Embryonic facial prominence (tissue), 1 donor: ENCODE measurements around the gene RIN2.

Experiments used
- DNase-seq: peaks from one replicate; pipeline ENCODE4 v3.0.0-alpha.2; 2016; ENCODE audit errors: extremely low spot score

RIN2 gene

GRCh38 chr20:19765913-19766312 lies 7.9 kb downstream of the RIN2 start:
- DNase-seq = no peak

DNA sequence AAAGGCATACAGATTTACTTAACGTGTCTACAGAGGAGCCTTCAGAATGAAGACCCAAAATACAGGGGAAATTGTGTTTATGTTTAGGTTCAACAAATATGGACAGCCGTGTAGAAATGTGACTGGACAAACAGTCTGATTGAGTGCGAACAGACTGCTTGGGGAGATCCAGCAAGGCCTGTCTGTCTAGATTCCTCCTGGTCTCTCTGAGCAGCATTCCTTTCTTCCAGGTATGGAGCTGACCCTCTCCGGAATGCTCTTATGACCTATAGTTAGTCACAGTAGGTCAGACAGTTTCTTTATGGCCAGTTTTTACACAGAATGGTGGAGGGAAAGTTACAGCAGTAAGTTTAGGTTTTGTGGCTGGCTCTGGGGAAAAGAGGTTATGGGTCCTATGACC lies 9.0 kb downstream of the RIN2 start:
- no peak for DNase-seq

DNA sequence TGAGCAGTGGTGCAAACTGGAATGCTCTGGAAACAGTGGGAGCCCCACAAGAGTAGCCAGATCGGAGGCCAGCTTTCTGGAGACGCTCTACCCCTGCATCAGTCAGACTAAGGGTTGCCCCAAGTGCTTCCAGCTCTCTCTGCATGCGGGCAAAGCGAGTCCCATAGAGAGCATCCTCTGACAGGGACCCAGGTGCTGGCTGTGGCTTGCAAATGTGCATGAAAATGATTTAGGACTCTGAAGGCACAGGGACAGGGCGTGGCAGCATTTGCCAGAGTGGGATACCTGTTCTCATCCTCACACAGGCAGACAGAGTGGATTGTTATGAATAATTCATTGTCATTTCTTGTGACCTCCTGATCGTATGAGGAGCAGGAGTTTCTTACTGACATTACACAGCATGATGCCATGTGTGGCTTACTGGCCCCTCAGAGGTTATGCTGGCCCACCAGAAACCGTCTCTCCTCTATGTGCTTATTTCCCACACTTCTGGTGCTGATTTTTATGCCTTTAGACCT lies 10.3 kb downstream of the RIN2 start:
- DNase-seq = no peak

GRCh38 chr20:19769507-19769906 lies 11.4 kb downstream of the RIN2 start:
- DNase-seq = no peak

DNA sequence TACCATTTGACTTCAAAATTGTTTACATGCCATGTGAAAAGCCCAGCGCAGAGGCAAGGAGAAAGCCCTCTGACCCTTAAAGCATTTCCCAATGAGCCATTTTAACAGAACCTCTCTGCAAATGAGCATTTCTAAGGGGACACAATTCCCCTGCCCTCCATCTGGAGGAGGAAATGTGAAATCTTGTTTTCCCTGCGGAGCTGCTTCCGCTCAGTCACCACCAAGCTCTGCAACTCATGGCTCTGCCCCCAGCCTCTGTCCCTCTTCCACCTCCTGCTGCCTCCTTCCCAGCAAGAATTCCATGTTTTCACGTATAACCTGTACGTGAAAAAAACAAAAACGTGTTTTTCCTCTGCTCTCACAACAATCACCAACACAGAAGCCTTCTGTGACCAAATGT lies 12.3 kb downstream of the RIN2 start:
- no peak for DNase-seq

GRCh38 chr20:19771031-19771430 lies 13.0 kb downstream of the RIN2 start:
- no peak for DNase-seq

- DNase-seq = no peak
These were observed 15.4 kb downstream of the RIN2 start for GRCh38 chr20:19773471-19773870.

DNA sequence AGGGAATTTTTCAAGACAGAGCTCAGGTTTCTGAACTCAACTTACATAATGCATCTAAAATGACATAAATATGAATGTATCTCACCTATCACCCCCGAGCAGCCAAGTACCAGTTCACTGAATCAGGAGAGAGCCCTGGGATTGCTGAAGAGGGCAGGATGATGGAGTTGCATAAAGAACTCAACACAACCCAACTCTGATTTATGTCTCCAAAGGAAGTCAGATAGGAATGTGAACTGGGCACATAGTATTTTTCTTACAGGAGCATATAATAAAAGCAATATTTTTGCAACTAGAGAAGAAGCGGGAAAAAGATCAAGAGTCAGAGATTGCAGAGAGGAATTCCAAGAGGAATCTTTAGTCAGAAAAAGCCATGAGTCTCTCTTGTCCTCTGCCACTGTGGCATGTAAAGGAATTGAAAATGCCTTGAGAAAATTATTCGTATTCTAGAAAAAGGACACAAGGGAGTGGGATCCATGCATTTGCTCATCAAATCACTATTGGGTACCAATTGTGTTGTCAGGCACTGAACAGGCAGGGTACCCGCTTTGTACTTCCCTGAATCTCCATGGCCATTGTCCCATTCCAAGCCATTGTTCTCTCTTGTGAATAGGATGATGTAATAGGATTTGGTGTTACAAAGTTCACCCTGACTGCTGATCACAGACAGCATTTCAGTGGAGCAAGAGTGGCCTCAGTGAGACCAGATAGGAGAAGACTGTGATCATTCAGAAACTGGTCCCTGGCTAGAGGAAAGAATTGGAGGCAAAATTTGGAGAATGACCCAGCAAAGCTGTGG lies 16.3 kb downstream of the RIN2 start:
- no peak for DNase-seq

DNA sequence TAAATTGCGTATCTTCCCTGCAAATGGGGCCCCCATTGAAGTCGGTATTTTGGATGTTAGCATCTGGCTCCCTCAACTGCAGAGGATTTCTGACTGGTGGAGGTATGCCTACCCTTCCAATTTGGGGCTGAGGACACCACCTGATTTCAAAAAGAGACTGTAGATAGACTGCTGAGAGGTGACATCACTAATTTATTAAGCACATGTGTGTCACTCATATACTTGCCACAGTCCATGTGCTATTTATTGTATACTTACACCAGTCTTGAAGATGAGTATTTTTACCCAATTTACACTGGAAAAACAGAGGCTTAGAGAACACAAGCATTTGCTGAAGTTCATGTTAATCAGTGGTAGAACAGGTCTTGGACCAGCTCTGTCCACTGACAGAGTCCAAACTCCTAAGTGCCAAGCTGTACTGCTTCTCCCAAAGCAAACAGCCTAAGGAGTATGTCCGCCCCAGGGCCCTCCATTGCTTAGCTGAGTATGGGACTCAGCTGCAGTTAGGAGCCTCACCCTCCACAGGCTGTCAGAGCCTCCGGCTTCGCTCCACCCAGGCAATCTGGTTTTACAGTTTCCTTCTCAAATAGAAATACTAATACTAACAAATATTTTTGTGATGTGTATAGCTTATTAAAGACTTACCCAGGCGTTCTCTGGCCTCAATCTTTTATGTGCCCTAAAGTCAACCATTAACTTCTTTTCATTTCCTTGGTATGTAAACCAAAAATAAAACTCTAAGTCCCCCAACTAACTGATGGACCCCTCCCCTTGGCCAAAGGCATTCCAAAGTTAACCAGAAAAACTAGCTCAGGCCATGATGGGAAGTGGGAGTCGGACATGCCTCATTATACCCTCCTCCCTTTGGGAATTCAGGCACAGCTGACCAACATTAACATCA lies 17.5 kb downstream of the RIN2 start:
- DNase-seq = no peak

GRCh38 chr20:19777315-19777714 lies 19.3 kb downstream of the RIN2 start:
- DNase-seq = no peak

- DNase-seq = no peak
These were observed 19.9 kb downstream of the RIN2 start for GRCh38 chr20:19777981-19778380.

DNA sequence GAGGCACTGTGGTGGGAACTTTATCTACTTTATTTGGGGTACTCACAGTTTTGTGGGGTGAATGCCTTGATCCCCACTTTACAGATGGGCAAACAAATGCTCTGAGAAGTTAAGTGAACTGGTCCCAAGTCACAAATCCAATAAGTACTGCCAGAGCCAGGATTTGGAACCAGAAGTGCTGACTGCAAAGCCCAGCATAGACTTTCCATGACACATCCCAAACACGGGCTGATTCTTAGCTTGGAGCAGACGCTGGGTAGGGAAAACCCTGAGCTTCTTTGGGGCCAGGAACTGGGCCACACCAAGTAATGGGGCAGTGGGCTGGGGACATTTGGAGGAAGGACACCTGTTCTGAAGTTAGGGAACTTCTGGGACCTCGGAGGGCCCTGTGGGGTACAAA lies 20.3 kb downstream of the RIN2 start:
- no peak for DNase-seq

DNA sequence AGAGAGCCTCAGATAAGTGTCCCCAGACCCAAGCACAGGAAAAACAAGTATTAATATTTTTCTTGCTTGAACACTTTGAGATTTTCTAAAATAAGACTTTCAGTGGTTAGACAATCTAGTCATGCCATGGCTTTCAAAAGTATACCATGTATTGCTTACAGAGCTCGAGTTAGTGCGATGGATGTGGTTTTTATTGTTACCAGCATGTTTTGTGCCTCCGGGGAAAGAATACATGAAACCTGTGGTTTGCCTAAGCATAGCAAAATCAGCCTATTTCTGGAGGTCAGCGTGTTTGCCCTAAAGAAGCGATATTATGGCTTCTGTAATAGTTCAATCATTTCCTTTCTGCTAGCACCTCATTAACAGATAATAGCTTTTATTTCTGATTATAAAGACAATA lies 21.6 kb downstream of the RIN2 start:
- DNase-seq = no peak

- no peak for DNase-seq
These were observed 22.2 kb downstream of the RIN2 start for GRCh38 chr20:19780261-19780660.

- DNase-seq = no peak
These were observed 23.2 kb downstream of the RIN2 start for GRCh38 chr20:19781235-19781634.

DNA sequence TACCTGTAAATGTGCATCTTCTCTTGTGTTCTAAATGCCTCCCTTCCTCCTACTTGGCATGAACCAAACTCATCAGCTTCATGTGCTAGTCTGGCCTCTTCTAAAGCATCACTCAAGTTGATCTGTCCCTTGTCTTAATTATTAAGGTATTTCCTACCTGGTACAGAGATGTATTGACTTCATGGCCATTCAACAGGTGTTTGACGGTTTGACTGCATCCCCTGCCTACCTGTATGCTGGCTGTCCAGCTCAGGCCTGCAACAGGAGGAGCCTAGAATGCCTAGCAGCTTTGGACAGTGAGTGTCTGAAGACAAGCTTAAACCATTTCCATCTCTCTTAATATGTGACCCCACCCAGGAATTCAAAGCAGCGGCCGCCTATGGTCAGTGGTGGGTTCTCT lies 24.6 kb downstream of the RIN2 start:
- no peak for DNase-seq

DNA sequence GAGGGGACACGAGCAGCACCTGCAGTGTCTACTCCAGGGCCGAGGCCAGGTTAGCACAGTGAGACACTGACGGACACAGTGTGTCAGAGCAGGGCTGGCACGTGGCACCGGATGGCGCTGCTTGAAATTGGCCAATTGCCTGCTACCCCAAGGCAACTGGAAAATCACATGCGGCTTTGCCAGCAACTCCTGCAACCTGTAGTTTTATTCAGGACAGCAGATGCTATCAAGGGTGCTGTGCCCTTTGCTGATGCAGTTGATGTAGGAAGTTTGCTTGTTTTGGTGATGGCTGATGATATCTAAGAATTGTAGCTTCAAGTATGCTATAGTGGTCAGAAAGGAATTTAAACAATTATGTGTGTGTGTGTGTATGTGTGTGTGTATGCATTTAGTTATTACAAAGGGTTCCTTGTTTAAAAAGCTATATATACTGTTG lies 25.9 kb downstream of the RIN2 start:
- DNase-seq = no peak

DNA sequence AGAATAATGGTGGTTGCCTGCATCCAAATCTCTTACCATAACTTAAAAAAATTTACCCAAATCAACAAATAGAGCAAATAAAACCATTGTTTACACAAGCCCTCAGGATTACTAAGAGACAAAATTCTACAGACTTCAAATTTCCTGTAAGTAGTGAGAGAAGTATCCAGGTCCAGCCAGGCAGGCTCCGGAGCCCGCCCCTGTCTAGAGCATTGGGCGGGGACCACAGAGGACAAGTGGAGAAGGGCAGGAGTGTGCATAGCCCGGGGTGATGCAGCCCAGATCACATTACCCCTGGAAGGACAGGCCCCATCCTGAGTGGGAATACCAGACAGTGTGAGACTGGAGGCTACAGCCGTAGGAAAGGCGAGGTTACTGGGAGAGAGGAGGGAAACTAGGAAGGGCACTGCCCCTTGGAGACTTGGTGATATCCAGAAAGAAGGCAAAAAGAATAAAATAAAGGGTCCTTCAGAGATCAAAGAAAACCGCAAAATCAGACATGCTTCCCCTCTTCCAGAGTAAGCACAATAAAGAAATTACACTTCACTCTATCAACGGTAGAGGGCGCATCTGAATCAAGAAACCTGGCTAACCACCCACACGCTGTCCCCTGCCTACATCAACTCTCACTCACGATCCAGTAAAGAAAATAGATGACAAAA lies 26.6 kb downstream of the RIN2 start:
- DNase-seq = peak; percentile 81

DNA sequence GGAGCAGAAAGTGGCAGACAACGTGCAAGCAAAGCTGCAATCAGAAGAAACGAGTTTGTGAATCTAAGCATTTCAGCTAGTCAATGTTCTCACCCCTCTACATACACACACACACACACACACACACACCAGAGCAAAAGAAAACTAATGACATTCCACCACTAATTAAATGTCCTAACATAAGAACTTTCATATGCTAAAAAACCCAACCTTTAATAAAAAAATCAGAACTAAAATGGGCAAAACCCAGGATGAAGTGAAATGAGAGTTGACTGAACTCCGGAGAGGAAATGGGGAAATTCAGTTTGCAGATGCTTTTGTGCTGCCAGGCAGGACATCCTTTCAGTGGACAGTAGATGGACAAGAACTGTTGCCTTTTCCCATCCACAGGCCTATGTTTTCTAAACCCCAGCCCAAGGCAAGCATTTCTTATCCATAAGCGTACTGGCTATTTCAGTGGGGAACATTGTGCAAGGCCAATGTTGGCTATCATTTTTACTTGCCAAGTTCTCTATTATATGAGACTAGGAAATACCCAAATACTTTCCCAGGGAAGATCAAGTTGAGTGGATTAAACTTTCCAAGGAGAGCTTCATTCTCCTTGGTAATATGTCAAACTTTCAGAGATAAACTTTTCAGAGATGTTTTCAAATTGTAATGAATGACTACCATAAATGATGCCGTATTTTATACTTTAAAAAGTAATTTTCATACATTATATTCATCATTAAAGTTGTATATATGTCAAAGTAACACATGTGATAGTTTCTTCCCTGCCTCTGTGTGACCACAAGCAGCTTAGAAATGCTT lies 27.3 kb downstream of the RIN2 start:
- no peak for DNase-seq

DNA sequence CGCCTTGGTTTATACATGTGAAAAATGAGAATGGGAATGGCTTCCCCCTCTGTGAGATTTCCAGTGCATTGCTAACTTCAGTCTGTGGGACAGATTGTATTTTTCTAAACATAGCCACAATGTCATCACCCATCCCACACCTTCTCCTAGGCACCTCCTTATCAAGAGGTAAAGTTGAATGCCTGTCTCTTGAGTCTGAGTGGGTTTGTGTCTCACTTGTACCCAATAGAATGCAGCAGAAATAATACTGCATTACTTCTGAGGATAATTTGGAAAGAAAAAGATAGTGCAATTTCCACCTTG lies 27.9 kb downstream of the RIN2 start:
- no peak for DNase-seq

DNA sequence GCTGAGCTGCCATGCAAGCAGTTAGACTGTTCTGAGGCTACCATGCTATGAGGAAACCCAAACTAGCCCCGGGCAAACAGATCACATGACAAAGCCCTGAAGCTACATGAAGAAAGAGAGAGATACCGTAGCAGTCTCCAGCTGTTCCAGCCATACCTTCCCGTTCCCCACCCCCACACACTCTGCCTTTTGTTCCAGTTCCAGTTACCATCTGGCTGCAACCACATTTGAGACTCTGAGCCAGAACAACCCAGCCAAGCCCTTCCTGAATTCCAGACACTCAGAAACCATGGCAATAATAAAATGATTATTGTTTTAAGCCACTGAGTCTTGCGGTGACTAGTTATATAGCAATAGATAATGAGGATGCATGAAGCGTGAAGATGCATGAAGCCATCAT lies 28.3 kb downstream of the RIN2 start:
- DNase-seq = no peak

- DNase-seq = no peak
These were observed 29.3 kb downstream of the RIN2 start for GRCh38 chr20:19787366-19787765.
